Measurements from ENCODE around the gene BCL2.

- TF ChIP-seq CTCF (IDR thresholded peaks at IDR 0.05) (no peak), POLR2A (IDR thresholded peaks at IDR 0.05) (no peak)
Observed at GRCh38 chr18:63273222-63273927, 46.2 kb downstream of the BCL2 start.

Measured in Peyer's patch (tissue), 4 donors.